Measurements from ENCODE around the gene GBF1. TPM values are rescaled to one million over a fixed set of nuclear protein-coding genes. Genes with fewer than 3 reads are reported as not detected.

The GBF1 gene
- total RNA-seq, 1 donor = 38.0 TPM

DNA sequence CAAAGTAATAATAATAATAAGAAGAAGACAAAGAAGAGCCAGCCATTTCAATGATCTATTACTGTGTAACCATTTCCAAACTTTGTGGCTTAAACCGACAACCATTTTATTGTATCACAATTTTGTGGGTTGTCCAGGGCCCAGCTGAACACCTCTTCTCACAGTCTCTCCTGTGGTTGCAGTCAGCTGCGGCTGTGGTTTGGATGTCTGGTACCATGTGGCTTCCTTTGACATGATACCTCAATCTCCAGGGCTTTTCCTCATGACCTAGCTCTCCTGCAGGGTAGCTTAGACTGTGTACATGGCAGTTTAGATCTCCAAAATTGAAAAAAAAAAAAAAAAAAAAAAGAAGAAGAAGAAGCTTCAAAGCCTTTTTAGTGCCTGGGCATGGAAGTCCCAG lies 77.6 kb downstream of the GBF1 start:
- peaks cover 76% of the 10 kb centered on the region for H4K20me1 ChIP-seq (ENCODE audit: insufficient read depth, low read length)

DNA sequence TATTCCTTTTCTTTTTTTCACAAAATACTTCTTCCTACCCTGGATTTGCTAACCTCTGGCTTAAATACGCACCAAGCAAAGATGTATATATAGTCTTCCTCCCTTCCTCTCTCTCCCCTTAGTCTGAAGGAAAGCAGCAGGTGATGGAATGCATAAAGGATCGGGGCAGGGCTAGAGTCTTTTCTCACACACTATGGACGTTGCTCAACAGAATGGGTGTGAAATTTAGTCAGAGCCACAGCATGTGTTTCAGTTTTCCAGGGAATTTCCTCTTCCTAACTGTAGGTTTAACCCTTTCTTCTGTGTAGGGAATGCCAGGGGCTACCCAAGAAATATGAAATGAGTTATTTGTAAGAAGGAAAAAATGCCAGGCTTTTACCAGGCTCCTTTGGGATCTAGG lies 78.7 kb downstream of the GBF1 start:
- H3K36me3 ChIP-seq (ENCODE audit: insufficient read depth, low read length) = peaks cover 4% of the 10 kb centered on the region
- H4K20me1 ChIP-seq (ENCODE audit: insufficient read depth, low read length) = peaks cover 77% of the 10 kb centered on the region
- no peaks in the 10 kb centered on the region for H3K27me3 ChIP-seq (ENCODE audit: insufficient read depth, low read length)
- DNase-seq (ENCODE audit: insufficient read length, low spot score, missing footprints) = peak; percentile 22
- no peak overlapping the region for H2AFZ ChIP-seq (ENCODE audit: low read length)
- no peaks in the 10 kb centered on the region for H3K9me3 ChIP-seq (ENCODE audit: low read depth, low read length)
- no peak overlapping the region for H3K4me3 ChIP-seq (ENCODE audit: insufficient read depth, low read length)
- H3K27ac ChIP-seq (ENCODE audit: low read depth, low read length) = no peak overlapping the region
- H3K4me1 ChIP-seq (ENCODE audit: insufficient read depth, low read length) = peaks cover 10% of the 10 kb centered on the region
- TF ChIP-seq CTCF (IDR thresholded peaks at IDR 0.05; ENCODE audit: extremely low read depth, low read depth, low read length) = no peak
- no peak overlapping the region for H3K4me2 ChIP-seq (ENCODE audit: insufficient read depth, low read length)
- peaks cover 91% of the 10 kb centered on the region for H3K79me2 ChIP-seq (ENCODE audit: insufficient read depth, low read length)

More for the DNA sequence above, 77.6 kb downstream of the GBF1 start:
- Histone ChIP-seq H3K4me2 (ENCODE audit: insufficient read depth, low read length) (no peak overlapping the region), H3K27me3 (ENCODE audit: insufficient read depth, low read length) (no peaks in the 10 kb centered on the region), H3K79me2 (ENCODE audit: insufficient read depth, low read length) (peaks cover 87% of the 10 kb centered on the region), H3K36me3 (ENCODE audit: insufficient read depth, low read length) (peaks cover 4% of the 10 kb centered on the region), H3K4me3 (ENCODE audit: insufficient read depth, low read length) (no peak overlapping the region), H3K27ac (ENCODE audit: low read depth, low read length) (no peak overlapping the region), H2AFZ (ENCODE audit: low read length) (no peak overlapping the region), H3K4me1 (ENCODE audit: insufficient read depth, low read length) (peaks cover 10% of the 10 kb centered on the region), H3K9me3 (ENCODE audit: low read depth, low read length) (no peaks in the 10 kb centered on the region)
- TF ChIP-seq CTCF (IDR thresholded peaks at IDR 0.05; ENCODE audit: extremely low read depth, low read depth, low read length) = no peak
- DNase-seq (ENCODE audit: insufficient read length, low spot score, missing footprints) = no peak

- Histone ChIP-seq H3K4me1 (ENCODE audit: insufficient read depth, low read length) (peaks cover 10% of the 10 kb centered on the region), H2AFZ (ENCODE audit: low read length) (no peak overlapping the region), H4K20me1 (ENCODE audit: insufficient read depth, low read length) (peaks cover 74% of the 10 kb centered on the region), H3K79me2 (ENCODE audit: insufficient read depth, low read length) (peaks cover 87% of the 10 kb centered on the region), H3K9me3 (ENCODE audit: low read depth, low read length) (no peaks in the 10 kb centered on the region), H3K27ac (ENCODE audit: low read depth, low read length) (no peak overlapping the region), H3K4me2 (ENCODE audit: insufficient read depth, low read length) (no peak overlapping the region), H3K4me3 (ENCODE audit: insufficient read depth, low read length) (no peak overlapping the region), H3K27me3 (ENCODE audit: insufficient read depth, low read length) (no peaks in the 10 kb centered on the region), H3K36me3 (ENCODE audit: insufficient read depth, low read length) (peaks cover 4% of the 10 kb centered on the region)
- no peak for TF ChIP-seq CTCF (IDR thresholded peaks at IDR 0.05; ENCODE audit: extremely low read depth, low read depth, low read length)
- DNase-seq (ENCODE audit: insufficient read length, low spot score, missing footprints) = no peak
Observed at GRCh38 chr10:102326031-102326430, 80.7 kb downstream of the GBF1 start.

DNA sequence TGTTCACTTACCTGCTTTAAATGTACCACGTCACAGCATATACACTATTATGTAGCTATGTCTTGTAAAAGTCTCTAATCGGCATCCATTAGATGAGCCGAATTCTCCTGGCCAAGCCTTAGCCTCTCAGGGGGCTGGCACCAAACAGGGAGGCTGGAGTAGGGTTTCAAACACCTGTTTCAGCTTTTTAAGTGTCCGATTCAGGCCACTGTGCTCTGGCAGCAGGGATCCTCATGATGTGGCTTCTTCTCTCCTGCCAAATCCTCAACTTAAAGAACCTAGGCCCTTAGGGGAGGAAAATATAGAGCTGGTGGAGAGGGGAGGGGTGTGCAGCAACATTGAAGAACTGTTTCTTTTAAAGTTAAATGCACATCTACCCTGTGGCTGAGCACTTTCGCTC lies 81.7 kb downstream of the GBF1 start:
- Histone ChIP-seq H3K4me1 (ENCODE audit: insufficient read depth, low read length) (peaks cover 10% of the 10 kb centered on the region), H3K4me2 (ENCODE audit: insufficient read depth, low read length) (no peak overlapping the region), H4K20me1 (ENCODE audit: insufficient read depth, low read length) (peaks cover 72% of the 10 kb centered on the region), H3K36me3 (ENCODE audit: insufficient read depth, low read length) (no peaks in the 10 kb centered on the region), H3K79me2 (ENCODE audit: insufficient read depth, low read length) (peaks cover 83% of the 10 kb centered on the region), H3K4me3 (ENCODE audit: insufficient read depth, low read length) (no peak overlapping the region), H3K27me3 (ENCODE audit: insufficient read depth, low read length) (no peaks in the 10 kb centered on the region), H3K27ac (ENCODE audit: low read depth, low read length) (no peak overlapping the region), H2AFZ (ENCODE audit: low read length) (no peak overlapping the region), H3K9me3 (ENCODE audit: low read depth, low read length) (no peaks in the 10 kb centered on the region)
- no peak for DNase-seq (ENCODE audit: insufficient read length, low spot score, missing footprints)
- no peak for TF ChIP-seq CTCF (IDR thresholded peaks at IDR 0.05; ENCODE audit: extremely low read depth, low read depth, low read length)

All from osteoblast (primary cell).